Endothelial cell of umbilical vein (primary cell): ENCODE measurements around the gene COTL1. TPM values are rescaled to one million over a fixed set of nuclear protein-coding genes. Genes with fewer than 3 reads are reported as not detected.

ENCODE experiments used
- BruUV-seq: library from RNA; stranded (reverse); fragments of 400-500 nt; replicated peaks from 2 replicates; lab custom pipeline; 2021; lab: Mats Ljungman, UMichigan
- CTCF ChIA-PET: fragments of 300-600, 350-600 bp; sonication (Branson Sonifier 250); formaldehyde crosslinking; loops from one replicate; lab custom pipeline; 2021; ENCODE audit warnings: antibody characterized with exemption, inconsistent platforms; lab: Charles Lee
- POLR2A ChIA-PET: fragments of 300-600, 350-600 bp; sonication (Branson Sonifier 250); formaldehyde crosslinking; loops from one replicate; lab custom pipeline; 2021; ENCODE audit warnings: antibody characterized with exemption, inconsistent platforms; lab: Charles Lee
- DNase-seq: peaks from one replicate; pipeline ENCODE4 v3.0.0-alpha.2; 2011; ENCODE audit warnings: low read depth, low spot score
- FAIRE-seq: peaks from 2 replicates; lab custom pipeline; 2011; peaks lifted over from hg19 to GRCh38; lab: Jason Lieb, UNC
- H2AFZ ChIP-seq: 2 replicates; pipeline ENCODE4 v1.6.0; 2012; ENCODE audit warnings: low read depth, low read length, control low read depth, inconsistent platforms
- H3K27ac ChIP-seq: 2 replicates; pipeline ENCODE4 v1.5.1; 2011; ENCODE audit warnings: low read depth, mild to moderate bottlenecking, control low read depth, low read length, moderate library complexity; ENCODE audit not compliant: insufficient read depth
- H3K27me3 ChIP-seq, 2 experiments: 2 replicates each; pipeline versions ENCODE4 v1.6.0 to v1.6.1; 2011; ENCODE audit warnings: low read length in 2 of 2, mixed read lengths in 1 of 2; ENCODE audit not compliant: control insufficient read depth in 2 of 2, insufficient read depth in 2 of 2
- H3K36me3 ChIP-seq, 2 experiments: 2 replicates in 1 of 2; 3 replicates in 1 of 2; pipeline ENCODE4 v1.5.1; 2011; ENCODE audit warnings: low read length in 2 of 2, mild to moderate bottlenecking in 1 of 2, moderate library complexity in 1 of 2; ENCODE audit not compliant: control insufficient read depth in 2 of 2, insufficient read depth in 2 of 2; ENCODE audit errors: extremely low read depth in 1 of 2
- H3K4me1 ChIP-seq: 3 replicates; pipeline ENCODE4 v1.5.1; 2011; ENCODE audit warnings: mild to moderate bottlenecking, low read length; ENCODE audit not compliant: control insufficient read depth, insufficient read depth; ENCODE audit errors: extremely low read depth
- H3K4me2 ChIP-seq: 2 replicates; pipeline ENCODE4 v1.6.1; 2011; ENCODE audit warnings: low read length, control low read depth, mixed read lengths; ENCODE audit not compliant: insufficient read depth
- H3K4me3 ChIP-seq, 3 experiments: fragments of 200-600 bp in 1 of 3; sonication (generic), shearing (Covaris generic) in 1 of 3; replicated peaks in 1 of 3; 2 replicates each; pipeline ENCODE4 v1.5.1; 2011 to 2016; ENCODE audit warnings: control low read depth in 3 of 3, low read length in 3 of 3, mild to moderate bottlenecking in 2 of 3, inconsistent platforms in 1 of 3, low read depth in 1 of 3, moderate library complexity in 1 of 3; ENCODE audit not compliant: insufficient read depth in 1 of 3
- H3K79me2 ChIP-seq: 2 replicates; pipeline ENCODE4 v1.6.0; 2012; ENCODE audit warnings: low read length, inconsistent platforms; ENCODE audit not compliant: control insufficient read depth, insufficient read depth
- H3K9ac ChIP-seq: replicated peaks from 2 replicates; pipeline ENCODE3; 2011; ENCODE audit warnings: low read length, control low read depth; ENCODE audit not compliant: insufficient read depth; ENCODE audit errors: extremely low read depth
- H3K9me1 ChIP-seq: replicated peaks from 3 replicates; pipeline ENCODE4 v1.6.0; 2011; ENCODE audit warnings: mild to moderate bottlenecking, low read length; ENCODE audit not compliant: control insufficient read depth, insufficient read depth; ENCODE audit errors: extremely low read depth
- H3K9me3 ChIP-seq: replicated peaks from 2 replicates; pipeline ENCODE4 v1.5.1; 2012; ENCODE audit warnings: low read length, inconsistent platforms; ENCODE audit not compliant: control insufficient read depth, insufficient read depth
- H4K20me1 ChIP-seq: replicated peaks from 2 replicates; pipeline ENCODE3; 2011; ENCODE audit warnings: mild to moderate bottlenecking, low read length; ENCODE audit not compliant: control insufficient read depth, insufficient read depth; ENCODE audit errors: extremely low read depth
- FOS ChIP-seq: IDR thresholded peaks from 2 replicates; pipeline ENCODE4 v1.6.1; 2011; ENCODE audit warnings: mild to moderate bottlenecking, low read length, moderate library complexity, borderline replicate concordance; ENCODE audit not compliant: insufficient read depth
- JUN ChIP-seq: IDR thresholded peaks from 2 replicates; pipeline ENCODE4 v1.6.1; 2011; ENCODE audit warnings: borderline replicate concordance, low read depth; ENCODE audit not compliant: insufficient read length, insufficient read depth
- MYC ChIP-seq: IDR thresholded peaks from one replicate; pipeline ENCODE4 v1.6.1; 2011; ENCODE audit warnings: mild to moderate bottlenecking, low read depth, low read length
- POLR2A ChIP-seq: IDR thresholded peaks from 2 replicates; pipeline ENCODE4 v1.6.1; 2012; ENCODE audit warnings: low read depth, mild to moderate bottlenecking, control low read depth, low read length
- POLR2AphosphoS5 ChIP-seq: IDR thresholded peaks from 2 replicates; pipeline ENCODE4 v1.6.1; 2012; ENCODE audit warnings: low read depth, mild to moderate bottlenecking, control low read depth, low read length, moderate library complexity; ENCODE audit not compliant: insufficient read depth
- dilution Hi-C: fragments of 300-500 bp; cut with MboI; formaldehyde crosslinking; loops from one replicate; pipeline ENCODE4 v1.15.0; 2019; ENCODE audit warnings: low sequenced_read_pairs; ENCODE audit not compliant: extremely low pct_ligation_motif_present
- intact Hi-C: fragments of 100-400 bp; cut with micrococcal nuclease; formaldehyde crosslinking; loops from one replicate; pipeline ENCODE4 v1.10.0; 2022
- polyA plus RNA-seq, 4 experiments: library from polyadenylated mRNA; depleted of rRNA in 3 of 4; stranded (reverse) in 3 of 4; unstranded in 1 of 4; fragments of >200 nt; gene quantifications; 2 replicates each; pipeline versions ENCODE4 v1.2.1 to v1.2.3, GENCODE V29; 2011 to 2012; ENCODE audit warnings: missing spikeins in 1 of 4
- total RNA-seq: library from RNA; stranded (reverse); gene quantifications from 2 replicates; pipeline ENCODE4 v1.2.3, GENCODE V29; 2021
- TF ChIP-seq, protein P1 (sequence below): IDR thresholded peaks from 2 replicates; pipeline ENCODE4 v1.6.1; 2011; ENCODE audit not compliant: insufficient read depth, insufficient read length
- TF ChIP-seq, protein P2 (sequence below), 2 donors: IDR thresholded peaks; 1 replicate in 1 of 2; 2 replicates in 1 of 2; pipeline ENCODE4 v1.5.1; 2011; ENCODE audit warnings: low read length in 2 of 2, mild to moderate bottlenecking in 2 of 2, moderate library complexity in 2 of 2, control low read depth in 1 of 2, inconsistent platforms in 1 of 2, low read depth in 1 of 2; ENCODE audit not compliant: insufficient read depth in 1 of 2; ENCODE audit errors: extremely low read depth in 1 of 2

COTL1 gene
- total and polyA plus RNA-seq, 2 donors (not counting 3 experiments of a cell fraction or from before 2014, with no cell fraction given) = 90.0 to 200 TPM

DNA sequence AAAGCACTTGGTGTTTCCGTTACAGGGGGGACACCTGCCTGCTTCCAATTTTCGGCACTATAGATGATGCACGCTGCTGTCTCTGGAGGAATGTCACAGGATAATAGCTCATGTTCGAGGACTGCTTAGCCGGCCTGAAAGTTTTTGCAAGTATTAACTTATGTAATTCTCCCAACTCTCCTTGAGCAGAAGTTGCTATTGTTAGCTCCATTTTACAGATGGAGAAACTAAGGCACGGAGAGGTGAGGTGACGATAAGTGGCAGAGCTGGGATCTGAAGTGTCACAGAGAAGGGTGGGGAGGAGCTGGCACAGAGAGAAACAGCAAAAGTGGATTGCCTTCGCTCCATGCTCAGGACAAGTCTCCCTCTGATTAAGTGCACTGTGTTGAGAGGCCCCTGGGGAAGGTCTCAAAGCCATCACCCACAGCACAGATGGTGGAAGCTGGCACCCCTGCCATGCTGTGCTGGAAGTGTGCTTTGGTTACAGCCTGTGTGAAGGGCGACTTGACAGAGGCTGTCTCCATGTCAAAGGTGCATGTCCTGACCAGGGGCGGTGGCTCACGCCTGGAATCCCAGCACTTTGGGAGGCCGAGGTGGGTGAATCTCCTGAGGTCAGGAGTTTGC lies 72.7 kb downstream of the COTL1 start:
- Histone ChIP-seq H3K27ac (no peak overlapping the region), H3K9ac (no peak overlapping the region), H3K4me2 (no peak overlapping the region), H3K36me3 (no peaks in the 10 kb centered on the region), H3K9me3 (no peaks in the 10 kb centered on the region), H3K27me3 (no peaks in the 10 kb centered on the region), H3K9me1 (no peaks in the 10 kb centered on the region), H4K20me1 (no peaks in the 10 kb centered on the region), H3K79me2 (no peaks in the 10 kb centered on the region), H3K4me1 (peaks cover 39% of the 10 kb centered on the region), H3K4me3 (no peak overlapping the region), H2AFZ (no peak overlapping the region)
- ChIA-PET CTCF (no interaction called here), POLR2A (no interaction called here)
- dilution Hi-C loops = no loop called here
- DNase-seq (no peak), FAIRE-seq (no peak)
- intact Hi-C loops = no loop called here
- no peak for TF ChIP-seq MYC
- TF ChIP-seq, protein P1, sequence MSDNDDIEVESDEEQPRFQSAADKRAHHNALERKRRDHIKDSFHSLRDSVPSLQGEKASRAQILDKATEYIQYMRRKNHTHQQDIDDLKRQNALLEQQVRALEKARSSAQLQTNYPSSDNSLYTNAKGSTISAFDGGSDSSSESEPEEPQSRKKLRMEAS = no peak
- no peak for TF ChIP-seq FOS
- no peak for TF ChIP-seq JUN
- TF ChIP-seq, protein P2, sequence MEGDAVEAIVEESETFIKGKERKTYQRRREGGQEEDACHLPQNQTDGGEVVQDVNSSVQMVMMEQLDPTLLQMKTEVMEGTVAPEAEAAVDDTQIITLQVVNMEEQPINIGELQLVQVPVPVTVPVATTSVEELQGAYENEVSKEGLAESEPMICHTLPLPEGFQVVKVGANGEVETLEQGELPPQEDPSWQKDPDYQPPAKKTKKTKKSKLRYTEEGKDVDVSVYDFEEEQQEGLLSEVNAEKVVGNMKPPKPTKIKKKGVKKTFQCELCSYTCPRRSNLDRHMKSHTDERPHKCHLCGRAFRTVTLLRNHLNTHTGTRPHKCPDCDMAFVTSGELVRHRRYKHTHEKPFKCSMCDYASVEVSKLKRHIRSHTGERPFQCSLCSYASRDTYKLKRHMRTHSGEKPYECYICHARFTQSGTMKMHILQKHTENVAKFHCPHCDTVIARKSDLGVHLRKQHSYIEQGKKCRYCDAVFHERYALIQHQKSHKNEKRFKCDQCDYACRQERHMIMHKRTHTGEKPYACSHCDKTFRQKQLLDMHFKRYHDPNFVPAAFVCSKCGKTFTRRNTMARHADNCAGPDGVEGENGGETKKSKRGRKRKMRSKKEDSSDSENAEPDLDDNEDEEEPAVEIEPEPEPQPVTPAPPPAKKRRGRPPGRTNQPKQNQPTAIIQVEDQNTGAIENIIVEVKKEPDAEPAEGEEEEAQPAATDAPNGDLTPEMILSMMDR (IDR thresholded peaks at IDR 0.05; ENCODE audit: extremely low read depth in 1 of 2, insufficient read depth in 1 of 2, low read depth in 1 of 2, low read length in 2 of 2) = no peak
- TF ChIP-seq POLR2A = no peak
- no peak for TF ChIP-seq POLR2AphosphoS5
- no TSS peak for BruUV-seq
